ENCODE data around the gene COL4A6.
"Not testable (repeated sequence)": the region's sequence is repeated elsewhere in the genome, so short reads cannot be mapped to it uniquely, and the experiment has no call there.

The COL4A6 gene

DNA sequence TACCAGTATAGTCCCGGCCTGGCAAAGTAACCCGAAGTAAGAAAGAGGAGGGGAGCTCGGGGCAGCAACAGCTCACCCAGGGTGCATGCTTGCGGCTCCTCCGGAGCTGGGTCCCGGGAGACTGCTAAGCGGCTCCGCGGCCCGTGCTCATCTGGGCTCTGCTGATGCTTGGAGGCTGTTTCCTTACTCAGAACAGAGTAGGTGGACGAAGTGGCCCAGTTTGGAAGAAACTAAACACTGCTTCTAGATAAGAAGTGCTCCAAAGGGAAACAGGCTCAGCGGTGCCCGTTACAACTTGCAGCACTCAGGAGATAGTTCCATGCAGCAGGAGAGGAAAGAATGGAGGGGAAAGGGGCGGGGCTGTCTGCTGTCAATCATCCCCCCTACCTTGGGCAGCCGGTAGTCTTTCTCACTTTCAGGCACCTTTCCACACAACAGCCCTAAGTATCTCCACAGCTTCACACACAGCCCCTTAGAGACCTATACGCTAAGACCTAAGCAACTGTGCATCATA is at the start of gene COL4A6:
COL4A6 (minus strand) TSS at position 313 of the 514 bp plus-strand sequence; CDS start at position 87, 226 bp downstream.
- DNase-seq (ENCODE audit: extremely low read depth in 1 of 2, low read depth in 1 of 2): no peak

- DNase-seq (ENCODE audit: extremely low read depth in 1 of 2, low read depth in 1 of 2): no peak
These were observed 47.7 kb upstream of the COL4A6 start for GRCh38 chrX:108485960-108486359.

DNA sequence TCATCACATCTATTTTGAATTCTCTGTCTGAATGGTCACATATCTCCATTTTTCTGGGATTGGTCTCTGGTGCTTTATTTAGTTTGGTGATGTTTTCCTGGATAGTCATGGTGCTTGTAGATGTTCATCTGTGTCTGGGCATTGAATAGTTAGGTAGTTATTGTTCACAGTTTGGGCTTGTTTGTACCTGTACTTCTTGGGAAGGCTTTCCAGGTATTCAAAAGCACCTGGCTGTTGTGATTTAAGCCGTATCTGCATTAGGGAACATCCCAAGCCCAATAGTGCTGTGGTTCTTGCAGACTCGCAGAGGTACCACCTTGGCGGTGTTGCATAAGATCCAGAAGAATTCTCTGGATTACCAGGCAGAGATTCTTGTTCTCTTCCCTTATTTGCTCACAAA is 46.0 kb upstream of the COL4A6 start:
- DNase-seq (ENCODE audit: extremely low read depth in 1 of 2, low read depth in 1 of 2): no peak

DNA sequence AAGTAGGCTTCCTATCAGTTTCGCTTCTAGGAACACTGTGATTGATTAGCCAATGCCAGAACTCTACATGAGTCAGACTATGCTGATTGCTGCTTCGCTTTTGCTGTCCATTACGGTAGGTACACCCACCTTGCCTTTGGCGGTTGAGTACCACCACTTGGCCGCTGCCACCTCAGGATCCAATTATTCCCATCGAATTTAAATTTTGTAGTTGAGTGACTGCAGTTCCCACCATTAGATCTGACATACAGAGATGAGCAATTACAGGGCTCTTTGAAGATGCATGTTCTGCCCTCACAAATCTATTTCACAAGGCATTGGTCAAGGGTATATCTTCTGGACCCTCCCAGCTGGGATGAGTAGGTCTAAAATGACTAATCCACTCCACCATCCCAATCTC is 43.3 kb upstream of the COL4A6 start:
- not testable (repeated sequence) for DNase-seq (ENCODE audit: extremely low read depth in 1 of 2, low read depth in 1 of 2)

- DNase-seq (ENCODE audit: extremely low read depth in 1 of 2, low read depth in 1 of 2): no peak
These were observed 35.8 kb upstream of the COL4A6 start for GRCh38 chrX:108473979-108474378.

DNA sequence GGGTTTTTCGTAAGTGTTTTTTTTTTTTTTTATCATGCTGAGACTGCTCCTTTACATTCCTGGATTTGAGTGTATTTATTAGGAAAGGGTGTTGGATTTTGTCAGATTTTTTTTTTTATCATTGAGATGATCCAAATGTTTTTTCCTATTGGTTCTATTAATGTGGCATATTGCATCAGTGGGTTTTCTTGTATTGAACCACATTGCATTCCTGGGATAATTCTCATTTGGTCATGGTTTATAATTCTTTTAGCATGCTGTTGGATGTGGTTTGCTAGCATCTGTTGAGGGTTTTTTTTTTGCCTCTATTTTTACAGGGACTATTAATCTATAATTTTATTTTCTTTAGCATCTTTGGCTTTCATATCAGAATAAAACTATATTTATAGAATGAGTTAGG is 30.3 kb upstream of the COL4A6 start:
- DNase-seq (ENCODE audit: extremely low read depth in 1 of 2, low read depth in 1 of 2): no peak

- DNase-seq (ENCODE audit: extremely low read depth in 1 of 2, low read depth in 1 of 2): no peak
These were observed 26.4 kb upstream of the COL4A6 start for GRCh38 chrX:108464604-108465003.

DNA sequence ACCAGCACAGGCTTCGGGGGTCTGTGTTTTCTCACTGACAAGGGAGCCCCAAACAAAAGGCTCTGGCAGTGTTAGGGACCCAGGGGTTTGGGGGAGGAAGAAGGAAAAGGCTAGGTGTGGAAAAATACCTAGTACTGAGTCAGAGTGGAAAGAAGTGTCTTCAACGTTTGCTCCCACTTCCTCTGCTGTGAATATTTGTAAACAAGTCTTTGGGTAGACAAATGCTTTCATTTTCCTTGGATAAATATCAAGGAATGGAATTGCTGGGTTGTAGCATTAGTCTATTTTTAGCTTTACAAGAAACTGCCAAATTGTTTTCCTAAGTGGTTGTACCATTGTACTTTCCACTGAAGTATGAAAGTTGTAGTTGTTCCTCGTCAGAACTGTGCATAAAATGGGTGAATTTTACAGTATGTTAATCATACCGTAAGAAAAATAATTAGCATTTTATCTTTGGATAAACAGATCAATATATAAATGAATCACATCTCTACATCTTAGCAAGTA is 18.8 kb upstream of the COL4A6 start:
- no peak for DNase-seq (ENCODE audit: extremely low read depth in 1 of 2, low read depth in 1 of 2)

DNA sequence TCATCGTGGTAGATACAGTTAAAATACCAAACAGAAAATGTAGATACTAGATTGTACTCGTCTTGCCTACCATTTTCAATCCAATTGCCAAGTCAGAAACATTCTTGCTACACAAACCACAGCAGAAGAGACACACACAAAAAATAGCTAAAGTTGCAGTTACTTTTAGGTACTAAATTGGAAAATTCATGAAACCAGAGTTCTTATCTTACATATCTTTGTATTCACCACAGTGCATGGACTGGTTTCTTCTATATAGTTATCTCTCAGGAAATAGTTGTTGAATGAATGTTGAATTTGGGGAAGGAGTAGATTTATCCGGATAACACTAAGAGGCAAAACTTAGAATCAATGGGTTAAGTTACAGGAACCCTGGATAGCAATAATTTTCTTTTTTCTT is 15.6 kb upstream of the COL4A6 start:
- DNase-seq (ENCODE audit: extremely low read depth in 1 of 2, low read depth in 1 of 2): no peak

DNA sequence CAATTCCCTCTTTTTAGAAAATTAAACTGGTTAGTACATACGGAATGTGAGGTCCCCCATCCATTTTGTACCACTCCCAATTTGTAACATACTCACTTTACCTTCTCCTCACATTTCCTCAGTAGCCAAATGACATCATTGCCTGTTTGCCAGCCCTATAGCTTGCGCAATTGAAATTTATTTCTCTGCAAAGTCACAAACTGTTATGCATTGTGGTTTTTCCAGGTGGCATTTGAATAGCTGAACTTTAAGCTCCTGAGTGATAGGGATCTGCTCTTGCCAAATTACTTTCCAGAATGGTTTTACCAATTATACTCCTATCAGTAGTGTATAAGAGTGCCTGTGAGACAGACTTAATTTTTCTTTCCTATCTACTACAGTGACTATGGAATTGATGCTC is 9.1 kb upstream of the COL4A6 start:
- no peak for DNase-seq (ENCODE audit: extremely low read depth in 1 of 2, low read depth in 1 of 2)

DNA sequence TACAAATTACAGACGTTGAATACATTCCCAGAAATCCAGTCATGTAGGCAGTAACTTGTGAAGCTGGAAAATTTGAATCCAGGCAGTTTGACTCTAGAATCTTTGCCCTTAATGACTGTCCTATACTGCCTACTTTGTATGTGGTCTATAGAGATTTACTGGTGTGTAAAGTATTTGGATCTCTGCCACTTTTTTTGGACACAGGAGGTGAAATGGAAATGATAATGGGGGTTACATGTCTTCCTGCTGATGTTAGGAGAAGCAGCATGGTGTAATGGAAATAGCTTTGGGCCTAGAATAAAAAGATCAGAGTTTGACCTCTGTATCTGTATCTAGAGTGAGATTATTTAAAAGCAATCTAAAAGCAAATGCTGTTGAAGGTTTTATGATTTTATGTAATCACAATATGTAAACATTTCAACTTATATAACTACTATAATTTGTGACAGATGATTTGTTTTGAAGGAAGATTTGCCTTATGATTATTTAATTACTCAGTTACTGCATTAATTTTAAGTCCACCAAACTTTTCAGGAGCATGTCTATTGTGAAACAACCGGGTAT is 4.8 kb upstream of the COL4A6 start:
- no peak for DNase-seq (ENCODE audit: extremely low read depth in 1 of 2, low read depth in 1 of 2)

DNA sequence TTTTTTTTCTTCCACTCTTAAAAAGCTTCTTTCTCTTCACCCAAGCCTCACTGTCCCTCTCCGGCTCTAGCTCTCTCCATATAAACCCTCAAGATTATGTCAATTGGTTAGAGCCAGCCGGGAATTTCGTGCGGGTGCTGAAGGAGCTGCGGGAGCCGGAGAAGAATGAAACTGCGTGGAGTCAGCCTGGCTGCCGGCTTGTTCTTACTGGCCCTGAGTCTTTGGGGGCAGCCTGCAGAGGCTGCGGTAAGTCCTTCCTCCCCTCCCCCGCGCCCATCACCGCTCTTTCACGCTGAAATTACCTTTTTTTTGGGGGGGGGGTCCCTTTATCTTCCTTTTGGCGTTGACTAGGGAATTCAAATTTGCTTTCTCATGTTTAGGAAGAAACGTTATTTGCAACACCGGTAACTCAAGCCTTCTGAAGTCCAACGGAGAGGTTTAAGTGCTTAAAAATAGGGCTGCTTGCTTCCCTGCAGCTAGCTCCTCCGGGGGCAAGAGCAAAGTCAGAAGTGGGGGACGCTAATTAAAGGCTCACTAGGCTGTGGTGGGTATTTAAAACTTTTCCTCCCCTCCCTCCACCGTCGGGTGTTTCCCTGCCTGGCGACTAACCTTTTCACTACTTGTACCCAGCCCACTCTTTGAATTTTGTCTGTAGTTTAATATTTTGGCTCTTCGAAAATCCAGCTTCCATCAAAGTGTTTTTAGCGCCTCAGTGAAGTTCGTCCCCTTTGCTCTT is 1.9 kb upstream of the COL4A6 start:
- no peak for DNase-seq (ENCODE audit: extremely low read depth in 1 of 2, low read depth in 1 of 2)

DNA sequence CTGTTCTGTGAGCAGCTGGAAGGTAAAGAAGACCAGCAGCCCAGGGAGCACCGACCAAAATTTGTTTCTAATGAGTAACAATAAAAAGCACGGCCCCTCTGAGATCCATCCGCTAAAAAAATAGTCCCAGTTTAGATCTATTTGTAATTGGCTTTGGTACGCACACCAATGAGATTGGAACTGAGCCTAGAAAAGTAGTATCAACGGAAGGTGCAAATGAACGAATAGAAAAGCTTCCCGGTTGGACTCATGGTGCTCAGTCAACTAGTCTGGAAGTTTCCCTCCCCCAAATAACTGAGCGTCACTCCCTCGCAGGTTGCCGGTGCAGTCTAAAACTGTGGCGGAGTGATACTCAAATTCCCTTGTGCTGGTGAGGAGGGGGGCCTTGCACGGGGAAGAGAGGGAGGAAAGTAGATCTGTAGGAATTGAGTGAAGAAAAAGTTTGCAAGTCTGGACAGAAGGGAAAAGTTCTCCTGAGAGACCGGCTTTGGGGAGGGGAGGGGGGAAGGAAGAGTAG is 1.3 kb upstream of the COL4A6 start, which contains the start of gene COL4A5:
COL4A5 (plus strand) TSS at position 413 of the 517 bp plus-strand sequence. CDS start 288 bp downstream, outside the sequence.
- no peak for DNase-seq (ENCODE audit: extremely low read depth in 1 of 2, low read depth in 1 of 2)

DNA sequence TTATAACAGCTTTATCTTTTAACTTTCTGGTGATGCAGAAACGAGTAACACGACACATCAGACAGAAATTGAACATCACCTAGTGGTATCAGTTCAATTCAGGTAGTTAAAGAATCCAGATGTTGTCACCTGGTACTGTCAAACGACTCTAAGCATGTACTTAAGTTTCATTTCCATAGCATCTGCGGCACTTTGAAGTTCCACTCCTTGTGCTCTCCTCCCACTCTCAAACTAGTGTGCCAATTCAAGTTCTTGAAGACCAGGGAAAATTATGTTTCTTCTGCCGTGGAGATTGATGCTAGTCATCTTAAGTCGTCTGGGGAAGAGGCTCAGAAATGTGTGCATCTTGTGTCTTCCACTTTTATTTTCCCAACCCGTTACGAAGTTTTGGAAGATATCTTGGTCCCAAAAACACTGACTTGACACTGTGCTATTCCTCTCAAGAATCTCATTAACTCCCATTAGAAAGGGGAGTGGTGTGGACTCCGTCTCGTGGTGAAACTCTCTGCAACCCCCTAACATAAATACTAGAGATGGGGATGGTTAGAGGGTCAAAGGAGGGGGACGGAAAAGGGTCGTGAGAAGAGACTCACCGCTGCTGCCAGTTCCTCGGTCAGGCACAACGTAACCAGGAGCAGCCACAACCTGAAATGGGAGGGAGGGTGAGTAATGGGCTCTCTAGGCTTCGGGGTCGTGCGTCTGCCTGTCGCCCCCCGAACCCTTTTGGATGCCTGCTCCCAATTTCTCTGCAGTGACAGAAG is 693 bp downstream of the COL4A6 start:
- no peak for DNase-seq (ENCODE audit: extremely low read depth in 1 of 2, low read depth in 1 of 2)

DNA sequence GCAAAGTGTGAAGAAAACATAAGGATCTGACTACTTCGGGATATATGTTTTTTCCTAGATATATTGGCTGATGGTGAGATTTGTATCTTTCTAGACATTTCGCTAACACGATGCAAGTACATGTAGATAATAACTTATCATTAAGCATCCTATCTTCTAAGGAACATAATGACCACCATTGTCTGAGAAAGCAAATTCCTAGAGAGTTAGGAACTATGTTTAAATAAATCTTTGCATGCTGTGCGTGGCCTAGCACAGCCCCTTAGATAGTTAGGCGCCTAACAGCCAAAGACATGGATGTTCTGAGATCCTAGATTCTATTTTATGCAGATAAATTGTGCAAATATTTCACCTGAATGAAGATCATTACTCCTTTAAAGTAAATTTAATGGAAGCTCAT is 3.0 kb downstream of the COL4A6 start:
- DNase-seq (ENCODE audit: extremely low read depth in 1 of 2, low read depth in 1 of 2): no peak

DNA sequence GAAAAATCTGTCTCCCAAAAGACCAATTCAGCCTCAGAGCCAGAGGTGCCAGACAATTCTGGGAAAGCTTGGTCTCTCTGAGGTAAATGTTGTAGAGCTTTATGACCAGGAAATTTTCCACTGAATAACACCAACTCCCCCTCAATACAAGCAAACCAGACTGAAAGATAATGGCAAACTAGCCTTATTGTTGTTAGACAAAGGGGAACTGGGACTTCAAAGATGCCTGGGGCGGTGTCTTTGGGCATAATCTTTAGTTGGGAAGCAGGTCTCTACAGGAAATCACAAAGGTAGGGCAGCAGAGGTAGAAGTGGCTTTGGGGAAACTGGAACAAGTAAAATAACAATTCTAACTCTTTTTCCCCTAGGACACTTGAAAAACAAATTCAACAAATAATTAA is 12.0 kb downstream of the COL4A6 start:
- DNase-seq (ENCODE audit: extremely low read depth in 1 of 2, low read depth in 1 of 2): no peak

DNA sequence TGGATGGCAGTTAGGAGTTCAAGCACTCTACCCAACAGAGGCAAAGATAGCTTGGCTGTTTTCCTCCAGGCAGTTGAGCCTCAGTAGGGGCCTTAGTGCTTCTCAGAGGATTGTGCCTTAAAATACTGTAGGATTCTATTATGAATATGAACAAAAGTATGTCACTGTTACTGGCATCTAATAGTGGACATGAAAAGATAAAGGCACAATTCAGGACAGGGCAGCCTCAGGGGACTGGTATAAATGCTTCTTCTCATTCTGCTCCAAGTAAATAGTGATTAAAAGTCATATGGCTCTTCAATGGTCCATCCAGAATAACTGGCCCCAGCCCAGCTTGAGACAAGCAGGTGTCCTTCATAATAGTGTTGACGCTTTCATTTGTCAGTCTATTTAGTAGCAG is 17.7 kb downstream of the COL4A6 start:
- no peak for DNase-seq (ENCODE audit: extremely low read depth in 1 of 2, low read depth in 1 of 2)

DNA sequence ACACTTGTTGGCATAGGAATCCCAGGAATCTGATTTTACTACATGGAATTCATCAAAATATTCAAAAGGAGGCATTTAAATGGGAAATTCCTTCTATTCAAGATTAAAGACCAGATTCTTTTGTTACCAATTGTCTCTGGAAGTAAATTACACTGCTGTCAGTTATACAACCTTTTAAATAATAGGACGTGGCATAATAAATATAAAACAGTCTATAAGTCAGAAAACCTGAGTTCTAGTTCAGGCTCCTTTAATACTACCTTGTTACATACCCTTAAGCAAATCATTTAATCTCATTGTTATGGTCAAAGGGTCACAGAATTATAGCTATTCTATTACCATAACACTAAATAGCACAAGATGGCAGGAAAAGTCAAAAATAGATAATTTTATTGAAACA is 18.8 kb downstream of the COL4A6 start:
- DNase-seq (ENCODE audit: extremely low read depth in 1 of 2, low read depth in 1 of 2): no peak

GRCh38 chrX:108417257-108417656 is 21.0 kb downstream of the COL4A6 start:
- no peak for DNase-seq (ENCODE audit: extremely low read depth in 1 of 2, low read depth in 1 of 2)

DNA sequence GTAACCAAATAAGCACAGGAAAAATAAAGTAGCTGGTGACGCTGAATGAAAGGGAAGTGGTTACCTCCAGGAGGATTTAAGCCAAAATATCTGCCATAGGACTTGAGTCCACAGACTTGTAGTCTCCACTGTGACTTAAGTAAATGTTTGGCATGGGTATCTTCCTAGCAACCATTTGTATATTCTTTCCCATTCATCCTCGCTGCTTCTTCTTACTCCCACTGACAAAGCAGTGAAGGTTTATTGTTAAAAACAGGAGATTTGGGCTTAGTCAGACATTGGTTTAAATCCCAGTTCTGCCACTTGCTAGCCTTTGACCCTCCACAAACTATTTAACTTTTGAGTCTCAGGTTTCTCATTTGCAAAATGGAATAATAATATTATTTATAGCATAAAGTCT is 22.3 kb downstream of the COL4A6 start:
- DNase-seq (ENCODE audit: extremely low read depth in 1 of 2, low read depth in 1 of 2): no peak

GRCh38 chrX:108415146-108415545 is 23.1 kb downstream of the COL4A6 start:
- no peak for DNase-seq (ENCODE audit: extremely low read depth in 1 of 2, low read depth in 1 of 2)
